Endodermal cell (in vitro differentiated cells): ENCODE results near the gene CD46. TPM values are rescaled to one million over a fixed set of nuclear protein-coding genes. Genes with fewer than 3 reads are reported as not detected.
"Not testable (repeated sequence)": the region's sequence is repeated elsewhere in the genome, so short reads cannot be mapped to it uniquely, and the experiment has no call there.

Experiments
- DNase-seq: peaks from one replicate; pipeline ENCODE4 v3.0.0-alpha.2; 2017
- H3K27ac ChIP-seq: 2 replicates; pipeline ENCODE4 v1.5.1; 2013; ENCODE audit warnings: mild to moderate bottlenecking, low read depth, low read length, moderate library complexity
- H3K27me3 ChIP-seq: 2 replicates; pipeline ENCODE4 v1.6.1; 2013; ENCODE audit warnings: mild to moderate bottlenecking, low read length, moderate library complexity; ENCODE audit not compliant: insufficient read depth, control insufficient read depth, poor library complexity, severe bottlenecking
- H3K36me3 ChIP-seq: 2 replicates; pipeline ENCODE4 v1.7.0; 2013; ENCODE audit warnings: mild to moderate bottlenecking, low read length, moderate library complexity; ENCODE audit not compliant: control insufficient read depth, insufficient read depth
- H3K4me1 ChIP-seq: one replicate; pipeline ENCODE4 v1.7.0; 2013; ENCODE audit warnings: low read length; ENCODE audit not compliant: control insufficient read depth, insufficient read depth
- H3K4me3 ChIP-seq: 2 replicates; pipeline ENCODE4 v1.5.1; 2013; ENCODE audit warnings: mild to moderate bottlenecking, low read length, moderate library complexity
- H3K9ac ChIP-seq: 2 replicates; pipeline ENCODE4 v1.6.1; 2013; ENCODE audit warnings: mild to moderate bottlenecking, low read length, moderate library complexity; ENCODE audit not compliant: poor library complexity, severe bottlenecking; ENCODE audit errors: extremely low read depth
- H3K9me3 ChIP-seq: 2 replicates; pipeline ENCODE4 v1.6.1; 2013; ENCODE audit warnings: mild to moderate bottlenecking, low read length, moderate library complexity; ENCODE audit not compliant: control insufficient read depth
- H3K27ac Mint-ChIP-seq: 2 replicates; pipeline ENCODE4 v1.8.0; 2020; ENCODE audit warnings: mixed read lengths
- H3K27me3 Mint-ChIP-seq: 2 replicates; pipeline ENCODE4 v1.8.0; 2021; ENCODE audit warnings: mild to moderate bottlenecking, mixed read lengths; ENCODE audit not compliant: insufficient read depth
- H3K36me3 Mint-ChIP-seq: 2 replicates; pipeline ENCODE4 v1.8.0; 2020; ENCODE audit warnings: low read depth, mixed read lengths
- H3K4me1 Mint-ChIP-seq: 2 replicates; pipeline ENCODE4 v1.8.0; 2020; ENCODE audit warnings: mixed read lengths
- H3K4me3 Mint-ChIP-seq: 2 replicates; pipeline ENCODE4 v1.8.0; 2020; ENCODE audit warnings: mild to moderate bottlenecking, moderate library complexity, mixed read lengths
- H3K9me3 Mint-ChIP-seq: 2 replicates; pipeline ENCODE4 v1.8.0; 2020; ENCODE audit warnings: mild to moderate bottlenecking, mixed read lengths
- CTCF ChIP-seq: fragments of 200-600 bp; sonication (generic); conservative IDR thresholded peaks from 2 replicates; pipeline ENCODE4 v1.5.0; 2021; ENCODE audit warnings: antibody characterized with exemption, mild to moderate bottlenecking
- WGBS, 2 experiments: methylation state at CpG; one replicate each; pipeline versions ENCODE4 v1.1.5 to v1.1.7; 2013; ENCODE audit warnings: missing lambda C conversion rate in 2 of 2, mixed read lengths in 1 of 2; ENCODE audit not compliant: insufficient coverage in 1 of 2, insufficient read length in 1 of 2; 5-methylcytosine and 5-hydroxymethylcytosine counted together
- total RNA-seq, 2 donors: library from RNA; stranded (reverse); fragmentation: NEBNext Ultra II Directional in 1 of 2; extraction: Animal tissue kit (Norgen Biotek cat#: 25700) in 1 of 2; gene quantifications; 2 replicates in 1 of 2; 3 replicates in 1 of 2; pipeline ENCODE4 v1.2.1, GENCODE V29; 2021

CD46 gene
- total RNA-seq, 2 donors from 2014 or later: 132 to 135 TPM

GRCh38 chr1:207763091-207763490, 11.2 kb downstream of the CD46 start:
- no peaks in the 10 kb centered on the region for H3K4me1 Mint-ChIP-seq
- Histone ChIP-seq H3K9ac (no peak overlapping the region), H3K36me3 (peaks cover 99% of the 10 kb centered on the region), H3K27ac (no peak overlapping the region), H3K27me3 (no peaks in the 10 kb centered on the region), H3K4me3 (no peak overlapping the region), H3K9me3 (peaks cover 33% of the 10 kb centered on the region), H3K4me1 (no peaks in the 10 kb centered on the region)
- H3K27me3 Mint-ChIP-seq: no peaks in the 10 kb centered on the region
- 97 to 98% methylated on average over 9 to 10 of the region's 10 CpGs for WGBS, 2 experiments
- no peak for DNase-seq
- peaks cover 27% of the 10 kb centered on the region for H3K9me3 Mint-ChIP-seq
- peaks cover 94% of the 10 kb centered on the region for H3K36me3 Mint-ChIP-seq
- H3K27ac Mint-ChIP-seq: no peak overlapping the region
- no peak for TF ChIP-seq CTCF
- H3K4me3 Mint-ChIP-seq: no peak overlapping the region

- Mint-ChIP-seq H3K36me3 (peaks cover 95% of the 10 kb centered on the region), H3K4me1 (no peaks in the 10 kb centered on the region), H3K27me3 (no peaks in the 10 kb centered on the region), H3K4me3 (no peak overlapping the region), H3K27ac (no peak overlapping the region), H3K9me3 (peaks cover 27% of the 10 kb centered on the region)
- DNase-seq: no peak
- Histone ChIP-seq H3K36me3 (peaks cover 99% of the 10 kb centered on the region), H3K4me1 (no peaks in the 10 kb centered on the region), H3K9ac (no peak overlapping the region), H3K27ac (no peak overlapping the region), H3K4me3 (no peak overlapping the region), H3K27me3 (no peaks in the 10 kb centered on the region), H3K9me3 (peaks cover 33% of the 10 kb centered on the region)
- no peak for TF ChIP-seq CTCF
- WGBS, 2 experiments: 83 to 85% methylated on average over 7 to 9 of the region's 9 CpGs
Observed at GRCh38 chr1:207763972-207764371, 12.1 kb downstream of the CD46 start.

- H3K4me1 ChIP-seq: no peaks in the 10 kb centered on the region
- no peak overlapping the region for H3K9ac ChIP-seq
- no peak overlapping the region for H3K27ac ChIP-seq
- peaks cover 44% of the 10 kb centered on the region for H3K9me3 Mint-ChIP-seq
- H3K36me3 Mint-ChIP-seq: peaks cover 97% of the 10 kb centered on the region
- H3K27ac Mint-ChIP-seq: no peak overlapping the region
- no peak overlapping the region for H3K4me3 Mint-ChIP-seq
- no peak overlapping the region for H3K4me3 ChIP-seq
- H3K9me3 ChIP-seq: peaks cover 43% of the 10 kb centered on the region
- no peak for TF ChIP-seq CTCF
- 80 to 97% methylated on average over 1 of the region's 1 CpG for WGBS, 2 experiments
- H3K27me3 Mint-ChIP-seq: no peaks in the 10 kb centered on the region
- peaks cover 94% of the 10 kb centered on the region for H3K36me3 ChIP-seq
- DNase-seq: no peak
- no peaks in the 10 kb centered on the region for H3K27me3 ChIP-seq
- no peaks in the 10 kb centered on the region for H3K4me1 Mint-ChIP-seq
Observed at GRCh38 chr1:207766569-207766968, 14.7 kb downstream of the CD46 start.

- WGBS, 2 experiments: 96% methylated on average over 3 of the region's 4 CpGs; no CpG with 5 or more reads in 1 of the 2 experiments
- not testable (repeated sequence) for H3K4me3 Mint-ChIP-seq, H3K27me3 Mint-ChIP-seq, H3K27ac Mint-ChIP-seq, H3K4me1 ChIP-seq, H3K4me3 ChIP-seq, H3K4me1 Mint-ChIP-seq, H3K9ac ChIP-seq, DNase-seq, H3K27me3 ChIP-seq, H3K27ac ChIP-seq
- Histone ChIP-seq H3K36me3 (peaks cover 62% of the 10 kb centered on the region), H3K9me3 (peaks cover 23% of the 10 kb centered on the region)
- Mint-ChIP-seq H3K36me3 (peaks cover 98% of the 10 kb centered on the region), H3K9me3 (peaks cover 32% of the 10 kb centered on the region)
Observed at GRCh38 chr1:207770514-207770913, 18.7 kb downstream of the CD46 start.

GRCh38 chr1:207776045-207776444, 24.2 kb downstream of the CD46 start:
- not testable (repeated sequence) for H3K4me1 Mint-ChIP-seq, DNase-seq, H3K9ac ChIP-seq, H3K4me3 Mint-ChIP-seq, H3K27me3 ChIP-seq, H3K27me3 Mint-ChIP-seq, H3K4me1 ChIP-seq, H3K27ac ChIP-seq, H3K4me3 ChIP-seq, H3K27ac Mint-ChIP-seq
- peaks cover 44% of the 10 kb centered on the region for H3K36me3 ChIP-seq
- H3K9me3 ChIP-seq: peaks cover 14% of the 10 kb centered on the region
- H3K9me3 Mint-ChIP-seq: peaks cover 31% of the 10 kb centered on the region
- peaks cover 87% of the 10 kb centered on the region for H3K36me3 Mint-ChIP-seq
- WGBS, 2 experiments: 85 to 86% methylated on average over 9 of the region's 9 CpGs
